GM19025 (cell line): ENCODE results near the gene TAF9.
"Not testable (repeated sequence)": the region's sequence is repeated elsewhere in the genome, so short reads cannot be mapped to it uniquely, and the experiment has no call there.

ENCODE experiments used
- ATAC-seq: cut with Tn5 transposase; IDR thresholded peaks from one replicate; pipeline ENCODE4 v1.9.1; 2021; ENCODE audit warnings: mild to moderate bottlenecking, low read depth, moderate library complexity; ENCODE audit not compliant: unreplicated experiment

The TAF9 gene

DNA sequence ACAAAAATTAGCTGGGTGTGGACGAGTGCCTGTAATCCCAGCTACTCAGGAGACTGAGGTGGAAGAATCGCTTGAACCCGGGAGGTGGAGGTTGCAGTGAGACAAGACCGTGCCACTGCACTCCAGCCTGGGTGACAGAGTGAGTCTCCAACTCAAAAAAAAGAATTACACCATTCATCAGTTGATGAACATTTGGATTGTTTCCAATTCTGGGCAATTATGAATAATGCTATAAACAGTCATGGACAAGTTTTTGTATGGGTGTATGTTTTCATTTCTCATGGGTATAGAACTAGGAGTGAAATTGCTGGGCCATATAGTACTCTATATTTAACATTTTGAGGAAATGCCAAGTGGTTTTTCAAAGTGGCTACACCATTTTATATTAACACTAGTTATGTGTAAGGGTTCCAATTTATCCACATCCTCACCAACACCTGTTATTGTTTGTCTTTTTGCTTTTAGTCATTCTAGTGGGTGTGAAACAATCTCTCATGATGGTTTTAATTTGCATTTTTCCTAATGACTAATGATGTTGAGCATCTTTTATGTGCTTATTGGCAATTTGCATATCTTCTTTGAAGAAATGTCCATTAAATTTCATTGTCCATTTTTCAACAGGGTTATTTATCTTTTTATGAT is 27.7 kb downstream of the TAF9 start:
- ATAC-seq: no peak

DNA sequence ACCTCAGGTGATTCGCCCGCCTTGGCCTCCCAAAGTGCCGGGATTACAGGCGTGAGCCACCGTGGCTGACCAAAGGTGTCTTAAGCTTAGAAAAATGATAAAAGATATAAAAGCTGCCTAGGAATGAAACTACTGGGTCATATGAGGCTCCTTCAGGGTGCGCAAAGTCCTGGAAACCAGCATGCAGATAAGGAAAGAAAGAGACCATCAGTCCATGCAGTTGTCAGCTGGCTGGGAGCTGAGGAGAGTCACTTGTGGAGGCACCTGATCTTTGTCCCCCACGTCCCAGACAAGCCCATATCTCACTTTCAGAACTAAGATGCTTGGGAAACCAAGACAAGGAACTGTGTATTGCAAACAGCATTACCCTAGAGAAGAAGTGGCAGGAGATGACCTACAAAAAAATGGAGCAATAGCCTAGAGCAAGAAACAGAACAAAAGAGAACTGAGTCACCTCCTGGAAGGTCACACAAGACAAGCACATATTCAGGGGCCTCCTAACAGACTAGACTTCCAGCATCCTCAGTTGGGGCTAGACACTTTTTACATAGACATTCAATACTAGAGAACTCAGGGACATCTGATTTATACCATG is 33.9 kb downstream of the TAF9 start:
- no peak for ATAC-seq

DNA sequence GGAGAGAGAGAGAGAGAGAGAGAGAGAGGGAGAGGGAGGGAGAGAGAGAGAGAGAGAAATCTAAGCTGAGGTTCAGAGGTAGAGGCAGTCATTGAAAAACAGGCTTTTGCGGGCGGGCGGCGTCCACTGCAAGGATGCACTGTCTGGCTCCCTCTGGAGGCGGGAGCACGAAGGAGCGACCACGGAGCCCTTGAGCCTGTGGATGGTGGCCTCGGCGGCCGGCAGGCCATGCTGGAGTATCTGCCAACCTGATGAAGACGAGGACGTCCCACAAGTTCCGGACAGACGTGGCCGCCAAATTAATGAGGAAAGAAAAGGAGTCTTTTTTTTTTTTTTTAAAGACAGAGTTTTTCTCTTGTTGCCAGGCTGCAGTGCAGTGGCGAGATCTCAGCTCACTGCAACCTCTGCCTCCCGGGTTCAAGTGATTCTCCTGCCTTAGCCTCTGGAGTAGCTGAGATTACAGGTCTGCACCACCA is 34.5 kb downstream of the TAF9 start:
- peak; percentile 67 for ATAC-seq

DNA sequence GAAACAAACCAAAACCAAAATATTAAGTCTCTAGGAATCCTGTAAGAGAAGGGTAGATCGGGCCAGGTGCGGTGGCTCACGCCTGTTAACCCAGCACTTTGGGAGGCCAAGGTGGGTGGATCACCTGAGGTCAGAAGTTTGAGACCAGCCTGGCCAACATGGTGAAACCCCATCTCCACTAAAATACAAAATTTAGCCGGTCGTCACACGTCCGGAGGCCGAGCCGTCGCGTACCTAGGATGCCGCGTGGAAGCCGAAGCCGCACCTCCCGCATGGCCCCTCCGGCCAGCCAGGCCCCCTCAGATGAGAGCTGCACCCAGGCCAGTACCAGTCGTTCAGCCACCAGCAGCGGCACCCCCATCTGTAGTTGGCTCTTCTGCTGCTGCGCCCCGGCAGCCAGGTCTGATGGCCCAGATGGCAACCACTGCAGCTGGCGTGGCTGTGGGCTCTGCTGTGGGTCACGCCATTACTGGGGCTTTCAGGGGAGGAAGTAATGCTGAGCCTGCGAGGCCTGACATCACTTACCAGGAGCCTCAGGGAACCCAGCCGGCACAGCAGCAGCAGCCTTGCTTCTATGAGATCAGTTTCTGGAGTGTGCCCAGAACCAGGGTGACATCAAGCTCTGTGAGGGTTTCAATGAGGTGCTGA is 35.5 kb downstream of the TAF9 start:
- not testable (repeated sequence) for ATAC-seq

DNA sequence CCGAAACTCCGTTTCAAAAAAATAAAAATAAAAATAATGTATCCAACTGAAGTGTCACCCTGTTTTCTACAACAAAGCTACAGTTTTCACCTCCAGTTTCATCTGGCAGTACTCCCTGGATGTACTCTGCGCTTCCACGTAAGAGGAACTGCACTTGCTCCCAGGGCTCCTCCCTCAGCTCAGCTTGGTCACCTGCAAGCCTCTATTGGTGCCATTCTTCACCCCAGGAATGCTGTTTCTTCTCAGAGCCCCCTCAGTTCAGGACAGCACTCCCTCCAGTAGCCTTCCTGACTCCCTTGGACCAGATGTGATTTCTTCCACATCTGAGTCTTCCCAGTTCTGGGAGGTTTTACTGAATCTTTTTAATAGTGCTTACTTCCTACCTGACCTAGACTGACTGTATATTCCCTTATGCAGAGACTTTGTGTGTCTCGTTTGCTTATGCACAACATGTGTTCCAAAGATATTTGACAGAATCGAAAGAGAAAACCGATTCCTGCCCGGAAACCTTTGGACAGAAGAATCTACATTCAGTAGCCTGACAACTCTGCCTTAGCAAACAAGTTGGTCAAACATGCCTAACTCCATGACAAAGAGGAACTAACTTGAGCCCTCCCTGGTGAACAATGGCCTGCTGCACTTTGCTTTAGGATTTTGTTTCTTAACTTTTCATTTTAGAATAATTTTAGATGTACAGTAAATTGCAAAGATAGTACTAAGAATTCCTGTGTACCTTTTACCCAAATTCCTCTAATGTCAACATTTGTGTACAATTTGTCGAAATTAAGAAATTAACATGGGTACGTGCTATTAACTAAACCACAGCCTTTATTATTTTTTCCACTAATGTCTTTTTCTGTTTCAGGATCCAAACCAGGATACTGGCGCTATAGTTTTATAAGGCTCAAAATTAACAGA is 37.5 kb downstream of the TAF9 start:
- ATAC-seq: no peak

DNA sequence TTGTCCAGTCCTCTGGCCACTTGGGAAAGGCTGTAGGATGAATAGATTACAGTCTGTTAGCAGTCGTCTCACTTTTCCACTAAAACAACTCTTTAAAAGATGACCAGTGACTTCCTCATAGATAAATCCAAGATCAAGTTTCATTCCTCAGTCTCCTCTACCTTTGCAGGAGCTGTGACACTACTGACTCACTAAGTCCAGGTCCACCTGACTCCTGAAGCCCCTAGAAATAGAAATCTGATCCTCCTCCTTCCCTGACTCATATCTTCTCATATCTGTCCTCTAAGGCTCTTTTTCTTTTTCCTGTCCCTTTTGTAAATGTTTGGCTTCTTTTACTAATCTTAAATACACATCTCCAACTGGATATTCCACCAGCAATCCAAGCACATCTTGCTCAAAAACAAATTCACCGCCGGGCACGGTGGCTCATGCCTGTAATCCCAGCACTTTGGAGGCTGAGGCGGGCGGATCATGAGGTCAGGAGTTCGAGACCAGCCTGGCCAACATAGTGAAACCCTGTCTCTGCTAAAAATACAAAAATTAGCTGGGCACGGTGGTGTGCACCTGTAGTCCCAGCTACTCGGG is 39.3 kb downstream of the TAF9 start:
- ATAC-seq: no peak

DNA sequence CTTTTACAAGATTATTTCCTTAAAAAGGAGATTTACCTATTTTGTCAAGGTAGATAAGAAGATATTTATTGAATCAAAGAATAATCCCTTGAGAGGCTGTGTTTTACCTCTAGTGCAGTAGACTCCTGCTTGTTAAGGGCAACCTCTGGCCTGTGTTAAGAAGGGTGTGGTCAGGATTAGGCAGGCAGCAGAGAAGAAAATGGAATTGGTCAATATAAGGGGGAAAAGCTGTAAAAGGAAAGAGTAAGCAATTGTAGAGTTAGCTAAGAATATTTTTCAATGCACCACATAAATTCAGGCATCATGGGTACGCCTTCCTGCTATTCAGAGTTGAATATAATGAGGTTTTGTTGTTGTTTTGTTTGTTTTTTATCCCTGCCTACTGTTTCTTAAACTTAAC is 43.0 kb downstream of the TAF9 start:
- ATAC-seq: no peak

DNA sequence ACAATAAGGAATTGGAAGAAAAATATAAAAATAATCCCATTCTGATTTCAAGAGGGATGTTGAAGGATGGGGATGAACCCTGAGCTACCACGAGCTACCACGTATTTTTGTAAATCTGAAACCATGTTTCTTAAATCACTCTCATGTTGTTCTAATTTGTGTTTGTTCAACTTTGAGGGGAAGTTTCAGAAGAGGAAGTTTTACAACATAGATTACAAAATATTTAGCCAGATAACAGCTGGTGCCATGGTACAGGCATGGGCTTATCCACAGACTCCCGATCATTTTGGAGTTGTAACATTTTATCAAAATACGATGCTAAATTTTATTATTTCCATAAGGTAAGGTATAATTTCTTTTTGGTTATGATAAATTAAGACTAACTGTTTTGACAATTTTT is 51.9 kb downstream of the TAF9 start:
- no peak for ATAC-seq

DNA sequence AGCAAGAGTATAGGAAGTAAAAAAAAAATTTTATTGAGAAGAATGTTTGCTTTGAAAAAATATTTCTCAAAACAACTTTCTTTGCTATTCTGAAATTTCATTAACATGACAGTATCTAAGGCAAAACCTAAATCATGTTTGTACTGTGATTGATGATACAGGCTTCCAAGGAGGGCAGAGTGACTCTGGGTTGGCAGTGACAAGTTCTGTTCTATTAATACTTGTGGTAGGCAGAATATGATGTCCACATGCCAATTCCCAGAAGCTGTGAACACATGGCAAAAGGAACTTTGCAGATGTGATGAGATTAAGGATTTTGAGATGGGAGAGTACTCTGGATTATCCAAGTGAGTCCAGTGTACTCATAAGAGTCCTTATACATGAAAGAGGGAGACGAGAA is 53.3 kb downstream of the TAF9 start:
- no peak for ATAC-seq
